GM10248 (cell line): ENCODE measurements around the gene POLQ.

Experiments
- CTCF ChIA-PET: fragments of 300-600 bp; sonication (Branson Sonifier 250); formaldehyde crosslinking; extraction: SDS; loops from one replicate; lab custom pipeline; 2021; ENCODE audit warnings: antibody characterized with exemption; lab: Yijun Ruan, JAX
- POLR2A ChIA-PET: fragments of 350-650 bp; sonication (Branson Sonifier 250); formaldehyde crosslinking; extraction: SDS; loops from one replicate; lab custom pipeline; 2020; ENCODE audit warnings: antibody characterized with exemption; lab: Yijun Ruan, JAX
- DNase-seq: peaks from one replicate; pipeline ENCODE4 v3.0.0; 2012; ENCODE audit errors: extremely low spot score
- CTCF ChIP-seq: IDR thresholded peaks from 2 replicates; pipeline ENCODE4 v1.5.1; 2012; ENCODE audit warnings: mild to moderate bottlenecking, low read depth; ENCODE audit errors: extremely low read depth, missing control alignments, control extremely low read depth

The POLQ gene

GRCh38 chr3:121574449-121574848, 28.7 kb upstream of the POLQ start:
- ChIA-PET CTCF (no interaction called here), POLR2A (no interaction called here)
- no peak for DNase-seq
- no peak for TF ChIP-seq CTCF

- CTCF ChIA-PET: no interaction called here
- DNase-seq: no peak
- POLR2A ChIA-PET: no interaction called here
- no peak for TF ChIP-seq CTCF
Observed at GRCh38 chr3:121567649-121568048, 21.9 kb upstream of the POLQ start, which contains the start of gene ARGFX. Gene ARGFX (plus strand): TSS chr3:121567949. CDS start chr3:121570714, 2,765 bp downstream.

- no peak for DNase-seq
- no peak for TF ChIP-seq CTCF
- POLR2A ChIA-PET: no interaction called here
- CTCF ChIA-PET: no interaction called here
Observed at GRCh38 chr3:121566773-121567172, 21.0 kb upstream of the POLQ start.

GRCh38 chr3:121562148-121562547, 16.4 kb upstream of the POLQ start:
- CTCF ChIA-PET: interaction anchor here (0.9 kb wide), 1 partner anchor 9 kb away, joined by 4 read pairs; no protein-coding TSS in a partner anchor
- TF ChIP-seq CTCF: no peak
- DNase-seq: no peak
- POLR2A ChIA-PET: no interaction called here

GRCh38 chr3:121557426-121557934, 11.7 kb upstream of the POLQ start:
- TF ChIP-seq CTCF: no peak
- POLR2A ChIA-PET: no interaction called here

GRCh38 chr3:121552797-121553196, 7.0 kb upstream of the POLQ start:
- no peak for TF ChIP-seq CTCF
- POLR2A ChIA-PET: no interaction called here
- CTCF ChIA-PET: interaction anchor here (1.7 kb wide), 1 partner anchor 9 kb away, joined by 4 read pairs; no protein-coding TSS in a partner anchor
- no peak for DNase-seq

More at GRCh38 chr3:121557426-121557934, 11.7 kb upstream of the POLQ start:
- DNase-seq: no peak
- CTCF ChIA-PET: no interaction called here
